ENCODE data around the gene HTRA1.

- no peak for TF ChIP-seq GATA3 (IDR thresholded peaks at IDR 0.05; ENCODE audit: low read depth, low read length)
- no peak for TF ChIP-seq GATA2 (IDR thresholded peaks at IDR 0.05; ENCODE audit: low read depth, low read length)
Observed at GRCh38 chr10:122526892-122527291, 65.5 kb downstream of the HTRA1 start.
